ENCODE results near the gene CTBS. TPM values are rescaled to one million over a fixed set of nuclear protein-coding genes. Genes with fewer than 3 reads are reported as not detected.

The CTBS gene
- total RNA-seq, 1 donor from 2014 or later = 24.3 TPM

GRCh38 chr1:84571150-84571535 lies 3.1 kb downstream of the CTBS start:
- no peaks in the 10 kb centered on the region for H3K9me3 ChIP-seq
- H3K27ac ChIP-seq = no peak overlapping the region
- no peak for ATAC-seq
- no peaks in the 10 kb centered on the region for H3K27me3 ChIP-seq
- H3K4me1 ChIP-seq = peaks cover 19% of the 10 kb centered on the region
- H3K4me3 ChIP-seq = no peak overlapping the region
- intact Hi-C loops (cut with DNase I) = no loop called here
- no peak for DNase-seq
- TF ChIP-seq CTCF (IDR thresholded peaks at IDR 0.05) = no peak
- H3K36me3 ChIP-seq = peaks cover 3% of the 10 kb centered on the region

- Histone ChIP-seq H3K27me3 (no peaks in the 10 kb centered on the region), H3K4me3 (no peak overlapping the region)
- intact Hi-C loops (cut with DNase I) = no loop called here
These were observed 3.6 kb downstream of the CTBS start for GRCh38 chr1:84570436-84571149.

GRCh38 chr1:84569216-84569615 lies 5.0 kb downstream of the CTBS start:
- Histone ChIP-seq H3K4me1 (peaks cover 14% of the 10 kb centered on the region), H3K36me3 (peaks cover 12% of the 10 kb centered on the region), H3K27ac (no peak overlapping the region), H3K4me3 (no peak overlapping the region), H3K27me3 (no peaks in the 10 kb centered on the region), H3K9me3 (no peaks in the 10 kb centered on the region)
- intact Hi-C loops (cut with DNase I) = loop anchor here (10.0 kb wide), 1 partner anchor 64 kb away; the partner anchor contains the start of genes GNG5 and SPATA1
- TF ChIP-seq CTCF (IDR thresholded peaks at IDR 0.05) = no peak
- DNase-seq = no peak
- ATAC-seq = no peak

More at GRCh38 chr1:84570436-84571149, 3.6 kb downstream of the CTBS start:
- DNase-seq (no peak), ATAC-seq (no peak)
- TF ChIP-seq CTCF (IDR thresholded peaks at IDR 0.05) = no peak
- Histone ChIP-seq H3K36me3 (peaks cover 3% of the 10 kb centered on the region), H3K4me1 (peaks cover 19% of the 10 kb centered on the region), H3K27ac (no peak overlapping the region), H3K9me3 (no peaks in the 10 kb centered on the region)

- Histone ChIP-seq H3K36me3 (peaks cover 25% of the 10 kb centered on the region), H3K9me3 (no peaks in the 10 kb centered on the region), H3K4me1 (no peaks in the 10 kb centered on the region), H3K4me3 (no peak overlapping the region), H3K27me3 (no peaks in the 10 kb centered on the region), H3K27ac (no peak overlapping the region)
- DNase-seq (no peak), ATAC-seq (no peak)
- intact Hi-C loops (cut with DNase I) = no loop called here
- no peak for TF ChIP-seq CTCF (IDR thresholded peaks at IDR 0.05)
These were observed 23.4 kb downstream of the CTBS start for GRCh38 chr1:84550826-84551225.

- no peak for TF ChIP-seq CTCF (IDR thresholded peaks at IDR 0.05)
- Histone ChIP-seq H3K27me3 (no peaks in the 10 kb centered on the region), H3K36me3 (peaks cover 10% of the 10 kb centered on the region), H3K27ac (no peak overlapping the region), H3K4me1 (no peaks in the 10 kb centered on the region), H3K4me3 (no peak overlapping the region), H3K9me3 (no peaks in the 10 kb centered on the region)
- intact Hi-C loops (cut with DNase I) = no loop called here
- ATAC-seq (no peak), DNase-seq (no peak)
These were observed 32.6 kb downstream of the CTBS start for GRCh38 chr1:84541679-84542078.
